Heart left ventricle (tissue), 13 donors: ENCODE measurements around the gene TMEM272.

Experiments used
- POLR2A ChIP-seq, 2 donors: fragments of 450-650 bp; IDR thresholded peaks; one replicate each; pipeline ENCODE4 v1.6.1; 2017; ENCODE audit warnings: antibody characterized with exemption in 2 of 2, mild to moderate bottlenecking in 2 of 2, moderate library complexity in 2 of 2
- TF ChIP-seq, protein P1 (sequence below), 12 donors: fragments of 200-600 bp; sonication (generic) in 4 of 12; IDR thresholded peaks; one replicate each; pipeline versions ENCODE4 v1.5.0 to v1.8.0; 2018 to 2022; ENCODE audit warnings: antibody characterized with exemption in 12 of 12, mild to moderate bottlenecking in 5 of 12
- donor health status: ischemic (EF 13 %, LVEDD 7.1; RV severe dilation, severe dysfunction).
- donor health status: DM: no; HTN: yes; CAD: no.
- donor health status: DM: no; HTN: no; CAD: no.
- donor health status: ischemic (EF 25% LVEDD 6.9; RV normal size, moderate dysfunction).
- donor health status: ischemic (EF 25% LVEDD 5.7; RV mildly dilated, moderate dysfunction).
- donor health status: ischemic (EF 35%, LVEDD 5.7; RV mildly dilated, moderate dysfunction).
- donor health status: nonischemic (EF 11% LVEDD 7.7; RV severe dilation, severe dysfunction).
- donor health status: DM: yes; HTN: yes; CAD: no.
- donor health status: PGD.
- donor health status: ischemic (EF 29% LVEDD 5.4; RV normal size, mild dysfunction).
- donor health status: nonischemic (EF 23%, LVEDD 6.1; RV moderate dilation, normal function).

DNA sequence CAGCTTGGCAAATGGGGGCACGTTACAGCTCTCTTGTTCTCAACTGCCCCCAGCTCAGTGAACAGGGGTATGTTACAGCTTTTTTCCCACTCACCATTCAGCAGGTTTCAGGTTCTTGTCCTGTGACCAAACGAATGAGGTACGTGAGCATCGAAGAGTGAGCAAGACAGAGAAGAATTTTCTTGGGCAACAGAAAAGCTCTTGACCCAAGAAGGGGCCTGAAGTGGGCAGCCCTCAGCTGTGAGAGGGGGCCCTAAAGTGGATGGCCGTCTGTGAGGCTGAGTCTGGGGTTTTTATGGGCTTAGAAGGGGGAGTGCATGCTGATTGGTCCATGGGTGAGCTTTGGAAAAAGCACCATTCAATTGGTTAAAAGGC, 38.2 kb upstream of the TMEM272 start:
- TF ChIP-seq POLR2A (IDR thresholded peaks at IDR 0.05), result no peak
- TF ChIP-seq, protein P1, sequence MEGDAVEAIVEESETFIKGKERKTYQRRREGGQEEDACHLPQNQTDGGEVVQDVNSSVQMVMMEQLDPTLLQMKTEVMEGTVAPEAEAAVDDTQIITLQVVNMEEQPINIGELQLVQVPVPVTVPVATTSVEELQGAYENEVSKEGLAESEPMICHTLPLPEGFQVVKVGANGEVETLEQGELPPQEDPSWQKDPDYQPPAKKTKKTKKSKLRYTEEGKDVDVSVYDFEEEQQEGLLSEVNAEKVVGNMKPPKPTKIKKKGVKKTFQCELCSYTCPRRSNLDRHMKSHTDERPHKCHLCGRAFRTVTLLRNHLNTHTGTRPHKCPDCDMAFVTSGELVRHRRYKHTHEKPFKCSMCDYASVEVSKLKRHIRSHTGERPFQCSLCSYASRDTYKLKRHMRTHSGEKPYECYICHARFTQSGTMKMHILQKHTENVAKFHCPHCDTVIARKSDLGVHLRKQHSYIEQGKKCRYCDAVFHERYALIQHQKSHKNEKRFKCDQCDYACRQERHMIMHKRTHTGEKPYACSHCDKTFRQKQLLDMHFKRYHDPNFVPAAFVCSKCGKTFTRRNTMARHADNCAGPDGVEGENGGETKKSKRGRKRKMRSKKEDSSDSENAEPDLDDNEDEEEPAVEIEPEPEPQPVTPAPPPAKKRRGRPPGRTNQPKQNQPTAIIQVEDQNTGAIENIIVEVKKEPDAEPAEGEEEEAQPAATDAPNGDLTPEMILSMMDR (IDR thresholded peaks at IDR 0.05), result no peak
